NCI-H2107 treated with DMSO at 0.1 percent for 48 hours (cell line): Measurements from ENCODE around the gene MYADM.
"Not testable (repeated sequence)": the region's sequence is repeated elsewhere in the genome, so short reads cannot be mapped to it uniquely, and the experiment has no call there.

Experiments used
- DNase-seq: peaks from one replicate; lab custom pipeline; 2025; ENCODE audit not compliant: unreplicated experiment; lab: John Stamatoyannopoulos, UW

Gene MYADM

GRCh38 chr19:53867225-53868090 is at the start of gene MYADM:
TSS of gene MYADM (plus strand) at chr19:53867883. CDS start at chr19:53873530, 5,647 bp downstream.
- DNase-seq, result no peak

GRCh38 chr19:53818756-53819155 is 48.9 kb upstream of the MYADM start:
- no peak for DNase-seq

- no peak for DNase-seq
Observed at GRCh38 chr19:53819861-53820260, 47.8 kb upstream of the MYADM start.

- DNase-seq, result no peak
Observed at GRCh38 chr19:53823380-53824120, 44.1 kb upstream of the MYADM start.

GRCh38 chr19:53824134-53824611 is 43.5 kb upstream of the MYADM start, which contains the start of gene NLRP12:
TSS of gene NLRP12 (minus strand) at chr19:53824314. CDS start at chr19:53824174, 140 bp downstream.
- no peak for DNase-seq

- no peak for DNase-seq
Observed at GRCh38 chr19:53826876-53827275, 40.8 kb upstream of the MYADM start.

GRCh38 chr19:53828531-53828930 is 39.2 kb upstream of the MYADM start:
- DNase-seq, result no peak

GRCh38 chr19:53832861-53833260 is 34.8 kb upstream of the MYADM start:
- DNase-seq, result not testable (repeated sequence)

GRCh38 chr19:53838446-53838845 is 29.2 kb upstream of the MYADM start:
- DNase-seq, result not testable (repeated sequence)

- DNase-seq, result not testable (repeated sequence)
Observed at GRCh38 chr19:53840241-53840640, 27.4 kb upstream of the MYADM start.

GRCh38 chr19:53840914-53841313 is 26.8 kb upstream of the MYADM start:
- not testable (repeated sequence) for DNase-seq

GRCh38 chr19:53844849-53845246 is 22.8 kb upstream of the MYADM start:
- no peak for DNase-seq

GRCh38 chr19:53847555-53847954 is 20.1 kb upstream of the MYADM start:
- DNase-seq, result no peak

- no peak for DNase-seq
Observed at GRCh38 chr19:53849237-53849676, 18.4 kb upstream of the MYADM start.

- DNase-seq, result no peak
Observed at GRCh38 chr19:53853707-53854106, 14.0 kb upstream of the MYADM start.

- DNase-seq, result no peak
Observed at GRCh38 chr19:53864308-53864836, 3.3 kb upstream of the MYADM start.

- DNase-seq, result no peak
Observed at GRCh38 chr19:53865523-53865917, 2.2 kb upstream of the MYADM start.

- DNase-seq, result no peak
Observed at GRCh38 chr19:53865918-53866864, 1.5 kb upstream of the MYADM start.

- DNase-seq, result no peak
Observed at GRCh38 chr19:53866865-53867224, 838 bp upstream of the MYADM start.

GRCh38 chr19:53868091-53868891 is 608 bp downstream of the MYADM start:
- DNase-seq, result no peak
